ENCODE results near the gene SLX9. TPM values are rescaled to one million over a fixed set of nuclear protein-coding genes. Genes with fewer than 3 reads are reported as not detected.

Gene SLX9
- total RNA-seq, 6 donors from 2014 or later = 5.5 to 34.6 (median 22.8) TPM

DNA sequence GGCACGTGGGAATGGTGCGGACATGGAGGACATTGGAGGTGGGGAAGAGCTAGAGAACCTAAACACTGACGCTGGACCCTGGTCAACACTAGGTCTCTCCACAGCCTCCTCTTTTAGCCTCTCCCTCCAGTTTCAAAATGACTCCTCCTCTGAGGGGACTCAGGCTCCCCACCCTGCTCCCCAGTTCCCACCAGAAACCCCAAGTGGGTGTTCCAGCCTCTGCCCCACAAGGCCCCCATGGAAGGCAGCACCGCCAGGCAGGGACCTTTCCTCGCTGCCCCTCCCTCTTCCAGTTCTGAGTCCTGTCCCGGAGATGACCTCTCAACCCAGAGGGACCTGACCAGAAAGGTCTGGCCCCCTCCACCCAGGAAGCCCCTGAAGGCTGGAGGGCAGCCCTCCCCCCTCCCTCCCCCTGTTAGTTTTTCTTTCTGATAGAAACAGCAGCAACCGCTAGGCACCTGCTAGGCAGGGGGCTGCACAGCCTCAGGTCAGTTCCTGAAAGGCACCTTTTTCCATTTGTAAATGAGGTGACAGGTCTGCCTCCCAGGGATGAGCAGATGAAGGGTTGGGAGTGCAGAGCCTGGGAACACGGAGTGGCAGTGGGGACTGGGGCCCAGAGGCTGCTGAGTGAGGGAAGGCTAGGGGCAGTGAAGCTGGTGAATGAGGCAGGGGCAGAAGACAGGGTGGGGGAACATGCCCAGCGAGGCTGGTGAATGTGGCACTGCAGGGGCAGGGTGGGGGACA lies 9.9 kb upstream of the SLX9 start:
- TF ChIP-seq POLR2A (IDR thresholded peaks at IDR 0.05) (no peak), EP300 (IDR thresholded peaks at IDR 0.05) (no peak), POLR2AphosphoS5 (IDR thresholded peaks at IDR 0.05) (no peak)
- TF ChIP-seq, protein P1, sequence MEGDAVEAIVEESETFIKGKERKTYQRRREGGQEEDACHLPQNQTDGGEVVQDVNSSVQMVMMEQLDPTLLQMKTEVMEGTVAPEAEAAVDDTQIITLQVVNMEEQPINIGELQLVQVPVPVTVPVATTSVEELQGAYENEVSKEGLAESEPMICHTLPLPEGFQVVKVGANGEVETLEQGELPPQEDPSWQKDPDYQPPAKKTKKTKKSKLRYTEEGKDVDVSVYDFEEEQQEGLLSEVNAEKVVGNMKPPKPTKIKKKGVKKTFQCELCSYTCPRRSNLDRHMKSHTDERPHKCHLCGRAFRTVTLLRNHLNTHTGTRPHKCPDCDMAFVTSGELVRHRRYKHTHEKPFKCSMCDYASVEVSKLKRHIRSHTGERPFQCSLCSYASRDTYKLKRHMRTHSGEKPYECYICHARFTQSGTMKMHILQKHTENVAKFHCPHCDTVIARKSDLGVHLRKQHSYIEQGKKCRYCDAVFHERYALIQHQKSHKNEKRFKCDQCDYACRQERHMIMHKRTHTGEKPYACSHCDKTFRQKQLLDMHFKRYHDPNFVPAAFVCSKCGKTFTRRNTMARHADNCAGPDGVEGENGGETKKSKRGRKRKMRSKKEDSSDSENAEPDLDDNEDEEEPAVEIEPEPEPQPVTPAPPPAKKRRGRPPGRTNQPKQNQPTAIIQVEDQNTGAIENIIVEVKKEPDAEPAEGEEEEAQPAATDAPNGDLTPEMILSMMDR (IDR thresholded peaks at IDR 0.05) = no peak
- 58 to 86% methylated on average over 7 to 9 of the region's 9 CpGs for WGBS, 2 donors
- Histone ChIP-seq H3K27ac (peak overlapping the region in 2 of 4 donors; percentile 74 to 83), H3K27me3 (peaks cover 0 to 21% (median 12%) of the 10 kb centered on the region in 4 donors), H3K9me3 (peaks cover 0 to 2% (median 0%) of the 10 kb centered on the region in 4 donors), H3K4me3 (no peak overlapping the region), H3K36me3 (no peaks in the 10 kb centered on the region), H3K4me1 (peaks cover 49 to 68% (median 61%) of the 10 kb centered on the region in 4 donors)
- ATAC-seq (ENCODE audit: low FRiP score in 2 of 2) (no peak), DNase-seq (no peak)

DNA sequence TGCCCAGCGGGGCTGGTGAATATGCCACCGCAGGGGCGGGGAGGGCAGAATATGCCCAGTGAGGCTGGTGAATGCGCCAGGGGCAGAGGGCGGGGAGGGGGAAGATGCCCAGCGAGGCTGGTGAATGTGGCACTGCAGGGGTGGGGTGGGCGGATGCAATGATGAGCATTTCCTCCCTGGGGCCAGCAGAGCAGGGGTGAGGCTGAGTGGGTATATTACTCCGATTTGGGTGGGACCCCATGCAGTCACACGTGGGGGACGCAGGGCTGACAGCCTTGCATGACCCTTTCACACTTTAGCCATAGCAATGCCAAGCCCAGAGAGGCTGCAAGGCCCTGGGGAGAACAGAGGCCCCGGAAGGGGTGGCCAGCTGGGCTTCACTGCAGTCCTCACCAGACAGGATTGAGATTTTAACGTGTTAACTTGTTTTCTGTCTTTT lies 9.3 kb upstream of the SLX9 start:
- no peak for TF ChIP-seq POLR2AphosphoS5 (IDR thresholded peaks at IDR 0.05)
- TF ChIP-seq, protein P1 (IDR thresholded peaks at IDR 0.05) = no peak
- no peak for TF ChIP-seq EP300 (IDR thresholded peaks at IDR 0.05)
- no peak for TF ChIP-seq POLR2A (IDR thresholded peaks at IDR 0.05)
- H3K27ac ChIP-seq = peak overlapping the region in 3 of 4 donors; percentile 72 to 83 (median 74)
- H3K27me3 ChIP-seq = peaks cover 0 to 21% (median 12%) of the 10 kb centered on the region in 4 donors
- H3K4me3 ChIP-seq = no peak overlapping the region
- DNase-seq (no peak), ATAC-seq (ENCODE audit: low FRiP score in 2 of 2) (peak in 1 of 2 donors; percentile 2)
- peaks cover 0 to 2% (median 0%) of the 10 kb centered on the region in 4 donors for H3K9me3 ChIP-seq
- no peaks in the 10 kb centered on the region for H3K36me3 ChIP-seq
- H3K4me1 ChIP-seq = peaks cover 43 to 62% (median 56%) of the 10 kb centered on the region in 4 donors
- 32 to 37% methylated on average over 7 to 12 of the region's 12 CpGs for WGBS, 2 donors

DNA sequence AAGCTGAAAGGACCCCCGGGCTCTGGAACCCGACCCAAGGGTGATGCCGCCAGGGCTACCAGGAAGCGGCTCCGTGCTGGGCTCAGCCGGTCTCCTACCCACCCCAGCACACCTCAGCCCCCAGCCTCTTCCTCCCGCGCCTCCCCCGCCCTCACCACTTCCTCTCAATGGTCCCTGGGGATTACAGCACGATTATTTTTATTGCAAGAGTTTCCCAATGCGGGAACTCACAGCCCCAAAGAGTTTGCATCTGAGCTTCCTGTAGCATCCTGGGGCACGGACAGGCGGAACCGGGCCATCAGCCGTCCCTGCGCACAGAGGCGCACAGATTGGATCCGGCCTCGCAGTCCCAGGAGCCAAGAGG lies 8.7 kb upstream of the SLX9 start:
- TF ChIP-seq POLR2A (IDR thresholded peaks at IDR 0.05) = no peak
- TF ChIP-seq, protein P1 (IDR thresholded peaks at IDR 0.05) = no peak
- no peak for TF ChIP-seq EP300 (IDR thresholded peaks at IDR 0.05)
- TF ChIP-seq POLR2AphosphoS5 (IDR thresholded peaks at IDR 0.05) = no peak
- Histone ChIP-seq H3K27ac (peak overlapping the region; percentile 24 to 83 (median 73)), H3K27me3 (peaks cover 0 to 21% (median 12%) of the 10 kb centered on the region in 4 donors), H3K36me3 (no peaks in the 10 kb centered on the region), H3K4me1 (peaks cover 40 to 56% (median 51%) of the 10 kb centered on the region in 4 donors), H3K4me3 (peak overlapping the region in 3 of 4 donors; percentile 41 to 55 (median 55)), H3K9me3 (peaks cover 0 to 2% (median 0%) of the 10 kb centered on the region in 4 donors)
- DNase-seq (peak in 1 of 2 donors; percentile 58), ATAC-seq (ENCODE audit: low FRiP score in 2 of 2) (peak in 1 of 2 donors; percentile 33)
- WGBS, 2 donors = 2 to 5% methylated on average over 11 to 19 of the region's 19 CpGs

DNA sequence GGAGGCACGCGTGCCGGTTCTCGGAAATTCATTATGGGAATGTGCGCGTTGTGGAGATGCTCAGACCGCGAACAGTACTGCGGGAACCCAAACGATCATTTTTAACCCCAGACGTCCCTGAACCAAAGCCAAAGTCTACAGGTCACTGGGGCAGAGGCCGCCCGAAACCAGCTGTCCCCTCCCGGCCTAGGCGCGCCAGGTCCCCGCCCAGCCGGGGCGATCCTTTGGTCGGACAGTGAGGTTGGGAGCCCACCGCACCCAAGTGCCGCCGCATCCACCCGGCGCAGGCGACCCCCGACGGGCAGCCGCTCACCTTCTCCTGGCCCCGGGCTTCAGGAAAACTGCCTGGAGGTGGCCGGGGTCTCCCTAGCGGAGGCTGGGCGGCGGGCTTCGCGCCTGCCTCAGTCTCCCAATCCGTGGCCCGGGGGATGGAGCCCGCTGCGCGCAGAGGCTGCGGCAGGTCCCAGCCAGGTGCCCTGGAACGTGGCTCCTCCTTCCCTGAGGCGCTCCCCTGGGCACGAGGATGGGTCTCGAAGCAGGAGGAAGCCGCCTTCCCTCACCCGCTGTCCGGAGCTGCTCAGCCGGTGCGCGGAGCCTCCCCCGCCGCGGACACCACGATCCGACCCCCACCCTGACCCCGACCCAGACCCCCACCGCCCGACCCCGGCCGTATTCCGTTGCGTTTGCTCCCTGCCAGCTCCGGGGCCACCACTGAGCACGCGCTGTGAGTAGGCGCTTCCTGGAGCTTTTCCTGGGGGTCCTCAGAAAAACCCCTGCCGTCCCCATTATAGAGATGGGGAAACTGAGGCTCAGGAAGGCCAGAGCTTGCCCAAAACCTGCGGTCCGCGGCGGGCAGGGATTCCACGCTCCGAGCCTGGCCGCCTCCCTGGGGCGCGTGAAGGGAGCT lies 8.1 kb upstream of the SLX9 start:
- H3K27ac ChIP-seq = peak overlapping the region; percentile 24 to 83 (median 73)
- TF ChIP-seq EP300 (IDR thresholded peaks at IDR 0.05) (no peak), POLR2A (IDR thresholded peaks at IDR 0.05) (no peak), POLR2AphosphoS5 (IDR thresholded peaks at IDR 0.05) (no peak)
- TF ChIP-seq, protein P1 (IDR thresholded peaks at IDR 0.05) = no peak
- peak overlapping the region; percentile 11 to 55 (median 48) for H3K4me3 ChIP-seq
- peaks cover 0 to 21% (median 12%) of the 10 kb centered on the region in 4 donors for H3K27me3 ChIP-seq
- DNase-seq (peak in 1 of 2 donors; percentile 85), ATAC-seq (ENCODE audit: low FRiP score in 2 of 2) (no peak)
- H3K4me1 ChIP-seq = peaks cover 36 to 50% (median 45%) of the 10 kb centered on the region in 4 donors
- H3K9me3 ChIP-seq = peaks cover 0 to 2% (median 0%) of the 10 kb centered on the region in 4 donors
- no peaks in the 10 kb centered on the region for H3K36me3 ChIP-seq
- 0 to 1% methylated on average over 9 to 16 of the region's 78 CpGs for WGBS, 2 donors
